ENCODE results near the gene SOX13. TPM values are rescaled to one million over a fixed set of nuclear protein-coding genes. Genes with fewer than 3 reads are reported as not detected.
A peak's percentile ranks its signal among the peaks of the same experiment; 100 is the strongest.

SOX13 gene
- total RNA-seq, 1 experiment from 2014 or later = 35.6 TPM

GRCh38 chr1:204080163-204080903 is 7.4 kb downstream of the SOX13 start:
- H3K79me2 ChIP-seq (ENCODE audit: insufficient read depth, low read length) = peaks cover 74% of the 10 kb centered on the region; the same call in 1 of the 2 replicates
- no peaks in the 10 kb centered on the region for H3K27me3 ChIP-seq (ENCODE audit: insufficient read depth, low read length)
- ChIA-PET POLR2A (interaction anchor here (0.7 to 1.8 kb wide), 4 partner anchors 14 to 210 kb away, joined by 3 to 7 read pairs (median 3); no protein-coding TSS in a partner anchor), RAD21 (ENCODE audit: low non-redundant PET in 1 of 2, low total read pairs in 2 of 2, uncharacterized antibody in 2 of 2, unreplicated experiment in 2 of 2) (interaction anchor here (1.0 to 1.4 kb wide), 3 partner anchors 13 to 209 kb away, joined by 3 to 4 read pairs (median 3); no protein-coding TSS in a partner anchor), CTCF (interaction anchor here (1.0 to 2.6 kb wide), 2 partner anchors 48 to 209 kb away, joined by 5 to 15 read pairs; no protein-coding TSS in a partner anchor)
- ATAC-seq (peak; percentile 97), DNase-seq (ENCODE audit: low read depth, low spot score) (peak; percentile 90)
- intact Hi-C loops (cut with micrococcal nuclease) = no loop called here
- no peaks in the 10 kb centered on the region for H3K9me2 ChIP-seq (ENCODE audit: insufficient read depth)
- H3K4me2 ChIP-seq (ENCODE audit: low read length) = peak overlapping the region; percentile 91
- H4K20me1 ChIP-seq (ENCODE audit: insufficient read depth) = no peaks in the 10 kb centered on the region
- no TSS peak for BruUV-seq (replicated peaks)
- H3K27ac ChIP-seq (ENCODE audit: low read depth, low read length) = peak overlapping the region; percentile 85
- peaks cover 52 to 78% of the 10 kb centered on the region in 2 experiments for H3K4me1 ChIP-seq (ENCODE audit: control insufficient read depth in 1 of 2, insufficient read depth in 2 of 2, low read length in 2 of 2)
- H3K9ac ChIP-seq (ENCODE audit: low read length) = peak overlapping the region; percentile 67
- peak overlapping the region; percentile 18 to 52 for H3K4me3 ChIP-seq (replicated peaks in 1 of 2; ENCODE audit: low read depth in 1 of 2, low read length in 2 of 2)
- peak; percentile 75 for TF ChIP-seq YY1 (IDR thresholded peaks at IDR 0.05; ENCODE audit: extremely low read depth, insufficient replicate concordance, low read depth, low read length)
- no peak for TF ChIP-seq CEBPB (IDR thresholded peaks at IDR 0.05; ENCODE audit: low read depth)
- TF ChIP-seq, protein P1, sequence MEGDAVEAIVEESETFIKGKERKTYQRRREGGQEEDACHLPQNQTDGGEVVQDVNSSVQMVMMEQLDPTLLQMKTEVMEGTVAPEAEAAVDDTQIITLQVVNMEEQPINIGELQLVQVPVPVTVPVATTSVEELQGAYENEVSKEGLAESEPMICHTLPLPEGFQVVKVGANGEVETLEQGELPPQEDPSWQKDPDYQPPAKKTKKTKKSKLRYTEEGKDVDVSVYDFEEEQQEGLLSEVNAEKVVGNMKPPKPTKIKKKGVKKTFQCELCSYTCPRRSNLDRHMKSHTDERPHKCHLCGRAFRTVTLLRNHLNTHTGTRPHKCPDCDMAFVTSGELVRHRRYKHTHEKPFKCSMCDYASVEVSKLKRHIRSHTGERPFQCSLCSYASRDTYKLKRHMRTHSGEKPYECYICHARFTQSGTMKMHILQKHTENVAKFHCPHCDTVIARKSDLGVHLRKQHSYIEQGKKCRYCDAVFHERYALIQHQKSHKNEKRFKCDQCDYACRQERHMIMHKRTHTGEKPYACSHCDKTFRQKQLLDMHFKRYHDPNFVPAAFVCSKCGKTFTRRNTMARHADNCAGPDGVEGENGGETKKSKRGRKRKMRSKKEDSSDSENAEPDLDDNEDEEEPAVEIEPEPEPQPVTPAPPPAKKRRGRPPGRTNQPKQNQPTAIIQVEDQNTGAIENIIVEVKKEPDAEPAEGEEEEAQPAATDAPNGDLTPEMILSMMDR (IDR thresholded peaks at IDR 0.05 in 2 of 3, conservative IDR thresholded peaks at IDR 0.05 in 1 of 3; ENCODE audit: borderline replicate concordance in 1 of 3, insufficient read depth in 1 of 3, low read depth in 2 of 3, low read length in 2 of 3) = peak in 2 of 3 experiments; percentile 6 to 15; a peak in 1 of 6 replicates
- no peak for TF ChIP-seq RAD21 (IDR thresholded peaks at IDR 0.05; ENCODE audit: low read depth)
- TF ChIP-seq POLR2AphosphoS5 (IDR thresholded peaks at IDR 0.05; ENCODE audit: low read depth, low read length) = peak; percentile 53
- TF ChIP-seq REST (IDR thresholded peaks at IDR 0.05; ENCODE audit: low read depth) = no peak
- no peaks in the 10 kb centered on the region for H3K36me3 ChIP-seq (ENCODE audit: control insufficient read depth in 1 of 2, insufficient read depth in 2 of 2, low read length in 2 of 2)
- H2AFZ ChIP-seq (ENCODE audit: low read depth, low read length, poor library complexity, severe bottlenecking) = no peak overlapping the region
- no peaks in the 10 kb centered on the region for H3K9me3 ChIP-seq (ENCODE audit: control insufficient read depth in 1 of 2, insufficient read depth in 1 of 2, low read depth in 1 of 2, low read length in 2 of 2)
